Kidney (tissue), 14 donors: ENCODE data around the gene SHH. TPM values are rescaled to one million over a fixed set of nuclear protein-coding genes. Genes with fewer than 3 reads are reported as not detected.

Experiments used
- DNase-seq, 5 donors: peaks; one replicate each; pipeline ENCODE4 v3.0.0-alpha.2; 2013 to 2020
- FAIRE-seq: peaks from 2 replicates; lab custom pipeline; 2012; peaks lifted over from hg19 to GRCh38; lab: Jason Lieb, UNC
- H3K27ac ChIP-seq, 2 donors: one replicate each; pipeline ENCODE4 v1.7.0; 2013; ENCODE audit warnings: low read depth in 2 of 2, low read length in 2 of 2, inconsistent platforms in 1 of 2
- H3K27me3 ChIP-seq: one replicate; pipeline ENCODE4 v1.7.1; 2013; ENCODE audit warnings: low read length, inconsistent platforms; ENCODE audit not compliant: control insufficient read depth, insufficient read depth
- H3K36me3 ChIP-seq, 3 donors: one replicate each; pipeline versions ENCODE4 v1.7.0 to v1.7.1; 2013; ENCODE audit warnings: low read length in 3 of 3, control low read depth in 1 of 3, inconsistent platforms in 1 of 3; ENCODE audit not compliant: insufficient read depth in 3 of 3, control insufficient read depth in 2 of 3
- H3K4me1 ChIP-seq, 3 donors: one replicate each; pipeline versions ENCODE4 v1.7.0 to v1.7.1; 2013; ENCODE audit warnings: low read length in 3 of 3, inconsistent platforms in 1 of 3, low read depth in 1 of 3; ENCODE audit not compliant: control insufficient read depth in 2 of 3, insufficient read depth in 2 of 3
- H3K4me3 ChIP-seq, 3 donors: one replicate each; pipeline versions ENCODE4 v1.7.0 to v1.8.1; 2013; ENCODE audit warnings: low read length in 3 of 3, control low read depth in 1 of 3, inconsistent platforms in 1 of 3
- H3K9ac ChIP-seq, 3 donors: one replicate each; pipeline versions ENCODE4 v1.7.0 to v1.7.1; 2013; ENCODE audit warnings: low read length in 3 of 3, control low read depth in 1 of 3, inconsistent platforms in 1 of 3
- H3K9me3 ChIP-seq, 3 donors: one replicate each; pipeline versions ENCODE4 v1.7.0 to v1.7.1; 2013; ENCODE audit warnings: low read length in 3 of 3, control low read depth in 1 of 3, inconsistent platforms in 1 of 3; ENCODE audit not compliant: control insufficient read depth in 2 of 3, insufficient read depth in 1 of 3
- CTCF ChIP-seq: IDR thresholded peaks from 3 replicates; pipeline ENCODE4 v1.5.1; 2012; ENCODE audit warnings: mild to moderate bottlenecking, moderate library complexity, borderline replicate concordance; ENCODE audit not compliant: insufficient read depth; ENCODE audit errors: extremely low read depth
- intact Hi-C: fragments of 100-400 bp; cut with DNase I; formaldehyde crosslinking; loops from one replicate; pipeline ENCODE4 v1.11.1; 2022
- polyA plus RNA-seq: library from polyadenylated mRNA; stranded (reverse); fragments of 350-450 nt; fragmentation: Illumina TruSeq; extraction: RNeasy Lipid Tissue Mini Kit (QIAGEN cat#74804); gene quantifications from one replicate; pipeline ENCODE4 v1.2.3, GENCODE V29; 2014; ENCODE audit warnings: low read depth, low replicate concordance; ENCODE audit not compliant: insufficient read depth
- total RNA-seq: library from RNA; stranded (reverse); fragmentation: NEBNext Ultra II Directional; extraction: Animal tissue kit (Norgen Biotek cat#: 25700); gene quantifications from one replicate; pipeline ENCODE4 v1.2.1, GENCODE V29; 2021
- donor health status: control.
- donor health status: control.
- donor health status: control.
- donor health status: control.
- donor health status: control.
- donor health status: DM: yes; HTN: yes; CAD: no.
- donor health status: Normal renal cell carcinoma (clear cell type).

The SHH gene
- total and polyA plus RNA-seq, 2 donors from 2014 or later: 2.0 to 15.2 TPM

GRCh38 chr7:155776606-155777005, 35.7 kb downstream of the SHH start:
- H3K9ac ChIP-seq: no peak overlapping the region
- H3K27ac ChIP-seq: no peak overlapping the region
- FAIRE-seq: no peak
- TF ChIP-seq CTCF: no peak
- peaks cover 3 to 39% (median 38%) of the 10 kb centered on the region in 3 donors for H3K36me3 ChIP-seq
- intact Hi-C loops: loop anchor here (10.0 kb wide), 1 partner anchor 182 kb away; no protein-coding TSS in a partner anchor
- H3K4me3 ChIP-seq: no peak overlapping the region
- DNase-seq: no peak
- no peaks in the 10 kb centered on the region for H3K27me3 ChIP-seq
- no peaks in the 10 kb centered on the region for H3K9me3 ChIP-seq
- no peaks in the 10 kb centered on the region for H3K4me1 ChIP-seq

DNA sequence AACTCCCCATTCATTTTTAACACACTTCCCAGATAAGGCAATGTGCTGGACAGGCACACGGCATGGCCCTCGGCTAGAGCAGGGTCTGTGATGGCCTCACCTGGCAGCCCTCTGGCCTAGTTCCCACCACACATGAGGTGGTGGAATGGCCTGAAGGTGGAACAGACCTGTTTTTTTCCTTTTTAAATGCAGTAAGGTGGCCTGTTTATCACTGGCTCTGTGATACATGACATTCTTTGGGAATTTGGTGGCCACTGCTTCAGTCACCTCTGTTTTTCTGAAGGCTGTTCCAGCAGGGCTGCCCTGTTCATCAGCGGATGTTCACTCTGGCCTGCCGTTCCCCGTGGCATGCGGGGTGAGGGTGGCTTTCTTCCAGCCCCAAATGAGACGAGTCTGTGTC, 36.6 kb downstream of the SHH start:
- peaks cover 3 to 45% (median 43%) of the 10 kb centered on the region in 3 donors for H3K36me3 ChIP-seq
- H3K9me3 ChIP-seq: no peaks in the 10 kb centered on the region
- H3K4me3 ChIP-seq: no peak overlapping the region
- H3K4me1 ChIP-seq: no peaks in the 10 kb centered on the region
- no peaks in the 10 kb centered on the region for H3K27me3 ChIP-seq
- no peak overlapping the region for H3K9ac ChIP-seq
- DNase-seq (no peak), FAIRE-seq (no peak)
- intact Hi-C loops: loop anchor here (10.0 kb wide), 1 partner anchor 181 kb away; no protein-coding TSS in a partner anchor
- H3K27ac ChIP-seq: no peak overlapping the region
- TF ChIP-seq CTCF: no peak

- H3K9me3 ChIP-seq: no peaks in the 10 kb centered on the region
- H3K4me3 ChIP-seq: no peak overlapping the region
- DNase-seq: no peak
- intact Hi-C loops: loop anchor here (10.0 kb wide), 1 partner anchor 180 kb away; no protein-coding TSS in a partner anchor
- FAIRE-seq: no peak
- H3K36me3 ChIP-seq: peaks cover 3 to 47% (median 41%) of the 10 kb centered on the region in 3 donors
- TF ChIP-seq CTCF: no peak
- H3K4me1 ChIP-seq: no peaks in the 10 kb centered on the region
- no peaks in the 10 kb centered on the region for H3K27me3 ChIP-seq
- no peak overlapping the region for H3K27ac ChIP-seq
- no peak overlapping the region for H3K9ac ChIP-seq
Observed at GRCh38 chr7:155774947-155775346, 37.3 kb downstream of the SHH start.

- H3K4me3 ChIP-seq: no peak overlapping the region
- no peak for TF ChIP-seq CTCF
- intact Hi-C loops: loop anchor here (10.0 kb wide), 1 partner anchor 179 kb away; no protein-coding TSS in a partner anchor
- H3K4me1 ChIP-seq: no peaks in the 10 kb centered on the region
- H3K9ac ChIP-seq: no peak overlapping the region
- no peaks in the 10 kb centered on the region for H3K27me3 ChIP-seq
- no peaks in the 10 kb centered on the region for H3K9me3 ChIP-seq
- FAIRE-seq (no peak), DNase-seq (no peak)
- H3K36me3 ChIP-seq: peaks cover 3 to 52% (median 45%) of the 10 kb centered on the region in 3 donors
- H3K27ac ChIP-seq: no peak overlapping the region
Observed at GRCh38 chr7:155773531-155773930, 38.7 kb downstream of the SHH start.
